Activated naive CD4-positive, alpha-beta T cell treated with anti-CD3 and anti-CD28 coated beads, Interleukin-2, amount 50 U/mL, for 16 hours (primary cell): ENCODE data around the gene SNU13.
"Not testable (repeated sequence)": the region's sequence is repeated elsewhere in the genome, so short reads cannot be mapped to it uniquely, and the experiment has no call there.

Experiments
- DNase-seq: peaks from one replicate; pipeline ENCODE4 v3.0.0-alpha.2; 2020

SNU13 gene

DNA sequence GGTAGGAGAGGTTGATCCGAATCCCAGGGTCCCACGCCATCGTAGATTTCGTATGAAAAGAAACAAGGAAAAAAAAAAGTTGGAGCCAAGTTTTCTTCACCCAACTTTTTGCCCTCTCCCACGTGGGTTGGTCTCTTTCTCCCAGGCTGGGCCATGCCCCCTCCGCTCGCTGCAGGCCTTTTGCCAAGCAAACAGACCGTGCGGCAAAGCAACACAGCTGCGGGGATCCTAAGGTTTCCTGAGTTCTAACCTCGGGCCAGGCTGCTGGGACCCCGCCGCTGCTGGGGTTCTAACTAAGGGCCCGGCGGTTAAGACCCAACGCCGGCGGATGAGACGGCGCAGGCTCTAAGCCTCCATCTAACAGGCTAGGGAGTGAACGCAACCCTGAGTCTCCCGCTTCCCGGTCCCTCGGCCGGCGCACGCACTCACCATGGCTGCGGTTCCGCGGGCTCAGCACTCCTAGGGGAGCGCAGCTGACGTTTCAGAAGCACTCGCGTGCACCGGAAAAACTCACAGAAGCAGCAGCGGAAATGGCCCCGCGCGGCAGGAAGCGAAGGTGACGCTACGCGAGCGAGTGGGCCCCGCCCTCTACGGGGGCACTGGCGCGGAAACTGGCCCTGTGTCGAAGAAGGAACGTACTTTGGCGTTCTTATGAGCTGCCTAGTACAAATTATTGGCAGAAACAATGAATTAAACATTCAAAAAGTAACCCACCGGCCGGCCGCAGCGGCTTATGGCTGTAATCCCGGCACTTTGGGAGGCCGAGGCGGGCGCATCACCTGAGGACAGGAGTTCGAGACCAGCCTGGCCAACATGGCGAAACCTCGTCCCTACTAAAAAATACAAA is at the start of gene SNU13:
Gene SNU13, minus strand, starts transcription at position 503 of the 847 bp plus-strand sequence. Its CDS starts 71 bp downstream, at position 432.
- DNase-seq: peak; percentile 93

DNA sequence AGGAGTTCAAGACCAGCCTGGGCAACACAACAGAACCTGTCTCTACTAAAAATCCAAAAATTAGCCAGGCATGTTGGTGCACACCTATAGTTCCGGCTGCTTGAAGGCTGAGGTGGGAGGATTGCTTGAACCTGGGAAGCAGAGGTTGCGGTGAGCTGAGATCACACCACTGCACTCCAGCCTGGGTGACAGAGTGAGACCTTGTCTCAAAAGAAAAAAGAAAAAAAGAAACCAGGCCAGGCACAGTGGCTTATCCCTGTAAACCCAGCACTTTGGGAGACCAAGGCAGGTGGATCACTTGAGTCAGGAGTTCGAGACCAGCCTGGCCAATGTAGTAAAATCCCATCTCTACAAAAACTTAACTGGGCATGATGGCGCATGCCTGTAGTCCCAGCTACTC is 44.6 kb upstream of the SNU13 start:
- DNase-seq: not testable (repeated sequence)

DNA sequence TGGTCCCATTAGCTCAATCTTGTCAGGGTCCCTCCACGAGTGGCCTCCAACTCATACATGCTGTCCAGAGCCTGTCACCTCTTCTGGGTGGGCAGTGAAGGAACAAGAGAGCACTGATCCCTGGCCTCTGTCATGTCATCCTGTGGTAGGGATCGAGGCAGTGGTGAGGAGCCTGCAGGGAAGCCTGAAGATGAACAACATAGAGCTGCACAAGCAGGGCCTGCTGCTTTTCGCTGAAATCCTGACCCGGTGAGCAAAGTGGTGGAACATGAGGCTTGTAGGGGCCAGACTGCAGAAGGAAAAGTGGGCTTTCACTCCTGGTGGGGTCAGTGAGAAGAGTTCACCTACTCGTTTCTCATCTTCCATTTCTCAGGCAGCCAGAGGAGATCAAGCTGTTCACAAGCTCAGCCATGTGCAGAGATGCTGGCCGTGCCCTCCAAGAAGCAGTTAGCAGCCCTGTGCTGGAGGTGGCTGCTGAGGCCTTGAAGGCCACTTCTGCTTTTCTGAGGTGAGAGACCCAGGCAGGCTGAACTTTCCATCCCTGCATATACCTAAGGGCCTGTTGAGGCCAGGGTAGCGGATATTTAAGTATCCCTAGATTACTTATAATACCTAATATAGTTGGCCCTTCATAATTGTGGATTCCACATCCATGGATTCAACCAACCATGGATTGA is 43.6 kb upstream of the SNU13 start:
- DNase-seq: no peak

DNA sequence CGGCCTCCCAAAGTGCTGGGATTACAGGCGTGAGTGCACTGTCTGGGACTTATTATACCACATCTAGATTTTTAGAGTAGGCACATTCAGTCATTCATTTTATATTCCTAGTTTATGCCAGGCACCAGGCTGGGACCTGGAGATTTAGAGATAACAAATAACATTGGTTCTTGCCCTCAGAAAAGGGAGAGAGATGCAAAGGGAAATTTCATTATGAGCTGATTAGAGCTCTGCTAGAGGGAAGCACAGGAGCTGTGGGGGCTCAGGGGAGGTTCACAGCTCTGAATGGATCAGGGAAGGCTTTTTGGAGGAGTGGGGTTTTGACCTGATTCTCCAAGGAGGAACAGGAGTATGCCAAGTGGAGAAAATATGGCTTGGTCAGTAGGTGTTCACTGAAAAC is 42.9 kb upstream of the SNU13 start:
- DNase-seq: no peak

DNA sequence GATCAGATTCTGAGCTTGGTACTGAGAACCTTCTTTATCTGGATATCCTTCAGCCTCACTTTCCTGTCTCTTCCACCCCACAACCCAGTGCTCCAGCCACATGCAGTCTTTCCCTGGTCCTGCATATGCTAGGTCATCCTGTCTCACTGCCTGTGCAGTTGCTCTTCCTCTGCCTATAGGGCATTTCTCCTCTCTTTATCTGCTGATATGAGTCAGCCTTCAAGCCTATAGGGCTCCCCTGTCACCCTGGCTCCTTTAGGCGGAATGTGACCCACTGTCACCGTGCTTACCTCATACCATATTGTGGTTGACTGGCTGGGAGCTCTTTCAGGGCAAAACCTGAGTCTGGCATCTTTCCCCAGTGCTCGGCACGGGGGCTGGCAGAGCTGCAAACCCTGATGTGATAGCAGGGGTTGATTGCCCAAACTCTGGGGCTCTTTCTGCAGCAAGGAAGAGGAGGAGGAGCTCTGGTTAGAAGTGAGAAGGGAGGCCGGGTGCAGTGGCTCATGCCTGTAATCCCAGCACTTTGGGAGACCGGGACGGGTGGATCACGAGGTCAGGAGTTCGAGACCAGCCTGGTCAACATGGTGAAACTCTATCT is 36.9 kb upstream of the SNU13 start:
- no peak for DNase-seq

DNA sequence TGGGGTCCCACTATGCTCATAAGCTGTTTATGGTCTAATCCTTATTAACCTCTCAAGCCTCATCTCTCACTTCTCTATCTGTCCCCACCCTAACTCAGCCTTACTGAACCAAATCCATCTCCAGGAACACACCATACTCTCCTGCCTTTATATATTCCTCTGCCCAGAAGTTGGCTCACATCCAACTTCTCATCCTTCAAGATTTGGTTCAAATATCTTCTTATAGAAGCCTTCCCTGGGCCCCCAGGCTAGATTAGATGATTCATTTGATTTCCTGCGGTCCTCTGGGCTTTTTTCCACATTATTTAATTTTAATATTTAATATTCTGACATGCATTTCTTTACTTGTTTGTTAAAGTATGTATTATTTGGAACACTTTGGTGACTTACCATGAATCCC is 33.8 kb upstream of the SNU13 start:
- no peak for DNase-seq

DNA sequence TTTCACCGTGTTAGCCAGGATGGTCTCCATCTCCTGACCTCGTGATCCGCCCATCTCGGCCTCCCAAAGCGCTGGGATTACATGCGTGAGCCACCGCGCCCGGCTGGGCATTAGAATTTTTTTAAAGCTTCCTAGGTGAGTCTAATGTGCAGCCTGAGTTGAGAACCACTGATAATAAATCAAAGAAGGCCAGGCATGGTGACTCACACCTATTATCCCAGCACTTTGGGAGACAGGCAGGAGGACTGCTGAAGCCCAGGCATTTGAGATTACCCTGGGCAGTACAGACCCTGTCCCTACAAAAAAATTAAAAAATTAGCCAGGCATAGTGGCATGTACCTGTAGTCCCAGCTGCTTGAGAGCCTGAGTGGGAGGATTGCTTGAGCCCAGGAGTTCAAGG is 24.3 kb upstream of the SNU13 start:
- no peak for DNase-seq

DNA sequence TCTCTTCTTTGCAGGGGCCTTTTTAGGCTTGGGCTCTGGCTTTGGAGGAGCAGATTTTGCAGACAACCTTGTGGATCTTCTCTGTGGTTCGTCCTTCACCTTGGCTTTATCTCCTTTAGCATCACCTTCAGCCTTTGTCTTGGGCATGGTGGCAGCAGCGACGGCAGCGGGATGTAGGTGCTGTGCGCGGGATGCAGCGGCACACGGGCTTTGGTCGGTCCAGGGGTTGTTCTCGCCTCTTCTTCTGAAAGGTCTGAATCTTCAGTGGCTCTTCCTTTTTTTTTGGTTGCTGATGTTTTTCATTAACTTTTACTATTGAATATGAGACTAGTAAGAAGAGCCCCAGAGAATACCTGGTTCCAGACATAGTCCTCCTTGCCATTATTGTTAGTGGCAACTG is 20.7 kb upstream of the SNU13 start:
- DNase-seq: no peak

DNA sequence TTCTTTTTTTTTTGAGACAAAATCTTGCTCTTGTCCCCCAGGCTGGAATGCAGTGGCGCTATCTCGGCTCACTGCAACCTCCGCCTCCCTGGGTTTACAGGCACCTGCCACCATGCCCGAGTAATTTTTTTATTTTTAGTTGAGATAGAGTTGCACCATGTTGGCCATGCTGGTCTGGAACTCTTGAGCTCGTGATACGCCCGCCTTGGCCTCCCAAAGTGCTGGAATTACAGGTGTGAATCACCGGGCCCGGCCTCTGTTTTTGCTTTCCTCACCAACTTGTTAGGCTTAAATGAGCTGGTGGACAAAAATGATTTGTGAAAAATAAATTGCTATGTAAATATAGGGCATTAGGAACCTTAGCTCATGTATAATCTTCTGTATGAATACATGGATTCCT is 14.1 kb upstream of the SNU13 start:
- DNase-seq: no peak

DNA sequence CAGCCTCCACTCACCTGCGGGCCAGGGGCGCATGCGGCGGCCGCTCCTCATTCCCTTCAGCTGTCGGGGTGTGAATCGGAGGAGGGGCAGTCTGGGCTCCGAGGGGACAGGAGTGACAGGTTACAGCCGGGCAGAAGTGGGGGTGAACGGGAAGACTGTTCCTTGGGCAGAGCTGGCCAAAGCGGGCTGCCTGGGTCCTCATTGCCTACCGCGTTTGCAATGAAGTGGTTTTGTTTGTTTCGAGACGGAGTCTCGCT is 11.4 kb upstream of the SNU13 start:
- DNase-seq: no peak

DNA sequence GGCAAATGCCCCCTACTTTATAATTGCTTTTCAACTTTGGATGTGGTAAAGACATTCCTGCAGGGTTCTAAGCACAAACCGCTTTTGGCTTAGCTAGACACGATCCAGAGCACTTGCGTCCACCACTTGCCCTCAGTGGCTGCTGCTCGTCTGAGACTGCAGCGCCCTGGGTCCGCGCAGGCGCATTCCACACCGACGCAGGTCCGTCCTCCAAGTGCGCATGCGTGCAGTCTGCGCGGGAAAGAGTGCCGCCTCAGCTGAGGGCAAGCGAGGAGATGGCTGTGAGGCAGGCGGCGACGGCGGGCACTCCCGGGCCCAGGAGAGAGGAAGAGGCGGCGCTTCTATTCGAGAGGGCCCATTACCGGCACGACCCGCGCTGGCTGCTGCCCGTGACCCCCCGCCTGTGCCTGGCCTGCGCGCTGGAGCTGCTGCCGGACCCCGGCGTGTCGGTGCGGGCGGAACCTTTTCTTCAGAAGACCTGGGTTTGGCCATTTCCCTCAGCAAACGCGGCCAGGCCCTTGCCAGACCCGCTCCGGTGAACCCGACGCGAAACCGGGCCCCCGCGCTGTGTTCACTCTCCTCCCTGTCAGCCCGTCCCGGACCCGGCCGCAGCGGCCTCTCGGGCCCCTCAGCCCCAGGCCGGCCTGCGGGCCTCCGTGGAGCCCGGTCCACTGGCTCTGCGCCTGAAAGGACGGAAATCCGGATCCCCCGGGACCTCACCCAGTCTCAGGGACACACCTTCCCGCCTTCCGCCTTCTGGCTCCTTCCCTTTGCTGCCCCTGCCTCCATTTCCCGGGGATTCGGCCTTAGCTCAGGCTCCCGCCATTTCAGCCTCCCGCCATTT is 10.8 kb upstream of the SNU13 start, which contains the start of gene MEI1:
Gene MEI1, plus strand, starts transcription at position 240 of the 844 bp plus-strand sequence. Its CDS starts 36 bp downstream, at position 276.
- peak; percentile 92 for DNase-seq

DNA sequence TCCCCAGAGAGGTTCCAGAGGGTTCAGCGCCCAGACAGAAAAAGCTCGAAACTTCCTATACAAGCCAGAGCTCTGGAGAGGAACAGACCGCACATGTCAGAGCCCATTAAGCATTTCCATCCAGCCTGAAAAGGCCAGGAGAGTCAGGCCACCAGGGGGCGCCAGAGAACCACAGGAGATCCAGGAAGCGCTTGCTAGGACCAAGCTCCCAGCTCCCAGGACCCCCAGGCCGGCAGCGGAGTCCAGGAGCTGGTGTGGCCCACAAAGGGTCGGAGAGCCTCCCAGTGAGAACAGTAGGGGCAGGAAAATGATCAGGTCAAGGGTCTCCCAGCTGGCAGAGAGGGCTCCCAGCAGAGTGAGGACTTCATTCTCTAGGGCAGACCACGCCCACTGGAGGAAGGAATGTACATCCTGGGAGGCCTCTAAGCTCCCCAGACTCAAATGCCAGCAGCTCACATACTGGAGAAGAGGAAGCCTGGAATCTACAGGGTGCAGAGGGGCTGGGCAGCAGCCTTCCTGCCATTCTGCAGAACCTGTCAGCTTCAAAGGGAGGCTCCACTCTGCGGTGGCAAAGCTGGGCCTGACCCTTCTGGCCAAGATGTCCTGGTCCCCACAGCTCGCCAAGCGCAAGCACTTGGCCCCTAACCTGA is 8.6 kb upstream of the SNU13 start:
- DNase-seq: peak; percentile 91

DNA sequence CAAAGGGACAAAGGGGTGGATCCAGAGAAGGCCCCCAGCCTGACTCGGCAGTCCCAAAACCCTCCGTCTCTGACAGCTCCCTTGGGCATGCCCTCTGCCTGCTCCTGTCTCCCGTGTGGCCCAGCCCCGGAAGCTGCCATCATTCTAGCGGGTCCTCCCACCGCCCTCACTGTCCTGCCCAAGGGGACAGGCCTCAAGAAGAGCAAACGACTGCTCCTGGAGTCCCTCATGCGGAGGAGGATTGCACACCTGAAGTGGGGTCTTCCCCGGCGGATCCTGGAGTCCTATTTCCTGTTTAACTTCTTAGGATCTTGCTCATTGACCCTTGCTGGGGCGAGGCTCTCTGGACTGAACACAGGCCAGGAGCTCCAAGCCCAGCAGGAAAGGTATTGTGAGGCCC is 8.0 kb upstream of the SNU13 start:
- DNase-seq: no peak

DNA sequence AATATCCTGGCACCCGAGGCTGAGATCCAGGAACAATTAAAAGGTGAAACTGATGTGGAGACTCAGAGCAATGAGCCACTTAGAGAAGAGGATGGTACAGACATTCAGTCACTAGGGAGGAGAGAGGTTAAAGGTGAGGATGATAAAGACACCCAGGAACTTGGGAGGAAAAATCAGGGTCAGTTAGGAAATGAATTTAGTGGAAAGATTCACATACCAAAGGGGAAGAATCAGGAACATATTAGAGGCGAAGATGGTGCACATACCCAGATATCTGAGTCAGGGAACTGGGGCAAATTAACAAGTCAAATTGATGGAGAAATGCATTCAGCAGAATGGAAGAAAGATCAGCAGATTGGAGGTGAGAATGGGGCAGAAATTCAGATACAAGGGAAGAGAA is 6.5 kb upstream of the SNU13 start:
- DNase-seq: no peak

DNA sequence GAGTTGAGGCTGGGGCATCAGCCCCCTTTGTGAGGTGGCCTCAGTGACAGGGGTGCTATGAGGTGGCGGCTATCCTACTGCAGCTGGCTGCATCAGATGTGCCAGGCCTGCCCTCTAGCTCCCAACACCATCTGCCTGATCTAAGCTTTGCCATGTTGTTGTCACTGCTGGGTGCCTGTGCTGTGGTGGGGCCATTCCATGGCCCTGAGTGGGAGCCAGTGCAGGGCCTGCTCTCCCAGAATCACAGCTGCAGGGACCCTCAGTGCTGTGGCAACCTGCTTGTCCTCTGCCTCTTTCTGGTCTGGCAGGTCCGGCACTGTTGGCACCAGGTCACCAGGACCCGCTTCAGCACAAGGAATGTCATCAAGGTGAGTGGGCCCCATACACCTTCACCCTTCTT is 1.8 kb upstream of the SNU13 start:
- DNase-seq: no peak

DNA sequence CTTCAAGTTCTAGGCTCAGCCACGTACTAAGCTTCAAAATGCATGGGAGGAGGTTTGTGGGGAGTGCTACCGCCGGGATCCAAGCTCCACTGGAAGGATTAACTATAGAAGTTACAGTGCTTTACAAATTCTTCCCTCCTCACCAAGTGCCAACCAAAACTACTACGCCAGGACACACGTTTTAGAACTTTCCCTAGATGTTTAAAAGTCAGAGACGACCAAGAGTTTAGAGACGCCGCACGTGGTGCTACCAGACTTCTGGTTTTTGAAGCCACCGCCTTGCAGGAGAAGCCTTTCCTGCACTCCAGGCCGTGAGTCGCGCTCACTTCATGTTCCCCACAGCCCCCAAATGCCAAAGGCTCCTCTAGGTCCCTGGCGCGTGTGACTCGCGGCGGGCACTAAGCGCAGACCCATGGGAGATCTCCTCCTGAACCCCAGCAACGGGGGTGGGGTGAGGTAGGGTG is 734 bp downstream of the SNU13 start:
- DNase-seq: peak; percentile 27

DNA sequence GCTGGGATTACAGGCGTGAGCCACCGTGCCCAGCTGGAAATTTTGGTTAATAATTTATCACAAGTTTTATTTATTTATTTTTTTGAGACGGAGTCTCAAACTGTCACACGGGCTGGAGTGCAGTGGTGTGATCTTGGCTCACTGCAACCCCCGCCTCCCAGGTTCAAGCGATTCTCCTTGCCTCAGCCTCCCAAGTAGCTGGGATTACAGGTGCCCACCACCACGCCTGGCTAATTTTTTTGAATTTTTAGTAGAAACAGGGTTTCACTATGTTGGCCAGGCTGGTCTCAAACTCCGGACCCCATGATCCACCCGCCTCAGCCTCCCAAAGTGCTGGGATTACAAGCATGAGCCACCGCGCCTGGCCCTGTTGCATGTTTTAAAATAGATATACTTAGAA is 1.8 kb downstream of the SNU13 start:
- not testable (repeated sequence) for DNase-seq

DNA sequence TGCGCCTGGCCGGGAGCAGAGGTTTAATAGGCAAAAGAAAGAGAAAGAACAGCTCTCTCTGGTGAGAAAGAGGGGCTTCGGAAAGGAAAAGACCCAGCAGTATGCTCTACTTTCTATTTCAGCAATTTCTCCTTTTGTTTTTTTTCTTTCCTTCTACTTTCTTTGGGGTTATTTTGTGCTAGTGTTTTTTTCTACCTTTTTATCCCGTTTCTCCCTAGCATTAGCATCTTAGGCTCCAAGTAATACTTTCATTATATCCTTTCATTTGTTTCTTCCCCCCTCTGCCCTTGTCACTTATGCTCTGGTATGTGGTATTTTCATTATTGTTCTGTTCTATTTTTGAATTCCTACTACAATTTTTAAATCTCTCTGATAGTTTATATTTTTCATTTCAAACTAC is 4.5 kb downstream of the SNU13 start:
- no peak for DNase-seq

DNA sequence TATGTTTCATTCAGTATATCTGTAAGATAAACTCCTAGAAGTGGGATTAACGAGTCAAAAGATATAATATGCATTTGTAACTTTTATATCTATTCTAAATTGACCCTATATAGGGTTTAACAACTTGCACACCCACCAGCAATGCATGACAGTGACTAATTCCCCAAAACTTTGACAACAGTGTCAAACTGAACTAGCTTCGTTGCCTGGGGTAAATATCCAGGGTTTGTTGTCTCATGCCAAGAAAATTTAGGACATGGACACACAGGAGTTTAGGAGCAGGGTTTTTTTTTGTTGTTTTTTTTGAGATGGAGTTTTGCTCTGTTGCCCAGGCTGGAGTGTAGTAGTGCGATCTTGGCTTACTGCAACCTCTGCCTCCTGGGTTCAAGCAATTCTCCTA is 5.1 kb downstream of the SNU13 start:
- DNase-seq: no peak

DNA sequence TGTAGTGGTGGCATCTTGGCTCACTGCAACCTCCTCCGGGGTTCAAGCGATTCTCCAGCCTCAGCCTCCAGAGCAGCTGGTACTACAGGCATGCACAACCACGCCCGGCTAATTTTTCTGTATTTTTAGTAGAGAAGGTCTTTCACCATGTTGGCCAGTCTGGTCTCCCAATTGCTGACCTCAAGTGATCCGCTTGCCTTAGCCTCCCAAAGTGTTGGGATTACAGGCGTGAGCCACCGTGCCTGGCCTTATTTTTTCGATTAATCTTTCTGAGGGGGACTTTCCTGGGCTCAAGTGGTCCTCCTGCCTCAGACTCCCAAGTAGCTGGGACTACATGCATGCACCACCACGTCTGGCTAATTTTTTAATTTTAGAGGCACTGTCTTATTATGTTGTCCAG is 5.6 kb downstream of the SNU13 start:
- DNase-seq: no peak

DNA sequence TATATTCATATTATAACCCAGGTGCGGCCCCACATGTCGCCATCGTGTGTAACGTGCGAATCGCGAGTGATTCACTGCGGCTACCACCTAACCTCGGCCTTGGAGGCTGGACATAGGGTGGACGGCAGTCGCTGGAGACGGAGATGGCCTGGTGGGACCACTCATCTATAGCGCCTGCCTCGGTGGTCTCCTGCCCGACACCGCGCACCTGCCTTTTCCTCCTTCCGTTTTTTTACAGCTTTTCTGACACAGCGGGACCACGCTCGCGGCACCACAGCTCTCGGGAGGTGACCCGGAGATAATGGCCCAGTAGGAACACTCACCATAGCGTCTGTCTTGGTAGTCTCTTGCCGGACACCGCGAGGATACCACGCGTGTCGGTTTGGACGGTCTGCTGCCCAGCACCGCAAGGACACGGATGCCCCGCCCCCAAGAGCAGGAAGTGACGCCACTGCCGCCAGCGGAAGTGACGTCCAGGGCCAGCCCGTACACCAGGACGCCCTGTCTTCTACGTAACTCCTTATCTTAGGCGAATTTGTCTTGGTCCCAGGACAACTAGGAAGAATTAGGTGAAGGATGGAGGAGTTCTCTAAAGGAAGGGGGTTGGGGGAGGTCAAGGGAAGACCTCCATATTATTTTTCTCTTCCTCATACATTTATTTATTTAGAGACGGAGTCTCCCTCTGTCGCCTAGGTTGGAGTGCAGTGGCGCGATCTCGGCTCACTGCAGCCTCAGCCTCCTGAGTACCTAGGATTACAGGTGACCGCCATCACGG is 6.4 kb downstream of the SNU13 start:
- DNase-seq: peak; percentile 81

DNA sequence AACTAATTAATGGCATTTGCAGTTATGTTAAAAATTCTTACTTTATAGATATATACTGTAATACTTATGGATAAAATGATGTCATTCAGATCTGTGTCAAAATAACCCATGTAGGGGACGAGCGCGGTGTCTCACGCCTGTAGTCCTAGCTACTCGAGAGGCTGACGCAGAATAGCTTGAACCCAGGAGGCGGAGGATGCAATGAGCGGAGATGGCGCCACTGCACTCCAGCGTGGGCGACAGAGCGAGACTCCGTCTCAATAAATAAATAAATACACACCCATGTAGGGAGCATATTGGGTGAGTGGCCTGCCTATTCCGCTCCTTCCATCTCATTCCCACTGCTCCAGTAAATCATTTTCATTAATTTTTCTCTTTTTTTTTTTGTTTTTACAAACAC is 7.1 kb downstream of the SNU13 start:
- DNase-seq: peak; percentile 31
